GM18508 (cell line): ENCODE results near the gene PSMB7.

Source experiments
- ATAC-seq: cut with Tn5 transposase; IDR thresholded peaks from one replicate; pipeline ENCODE4 v1.9.1; 2021; ENCODE audit warnings: moderate number of reproducible peaks; ENCODE audit not compliant: insufficient read depth, unreplicated experiment

PSMB7 gene

GRCh38 chr9:124414612-124415011 is 630 bp downstream of the PSMB7 start:
- no peak for ATAC-seq

- ATAC-seq: no peak
Observed at GRCh38 chr9:124412228-124412575, 3.0 kb downstream of the PSMB7 start.

DNA sequence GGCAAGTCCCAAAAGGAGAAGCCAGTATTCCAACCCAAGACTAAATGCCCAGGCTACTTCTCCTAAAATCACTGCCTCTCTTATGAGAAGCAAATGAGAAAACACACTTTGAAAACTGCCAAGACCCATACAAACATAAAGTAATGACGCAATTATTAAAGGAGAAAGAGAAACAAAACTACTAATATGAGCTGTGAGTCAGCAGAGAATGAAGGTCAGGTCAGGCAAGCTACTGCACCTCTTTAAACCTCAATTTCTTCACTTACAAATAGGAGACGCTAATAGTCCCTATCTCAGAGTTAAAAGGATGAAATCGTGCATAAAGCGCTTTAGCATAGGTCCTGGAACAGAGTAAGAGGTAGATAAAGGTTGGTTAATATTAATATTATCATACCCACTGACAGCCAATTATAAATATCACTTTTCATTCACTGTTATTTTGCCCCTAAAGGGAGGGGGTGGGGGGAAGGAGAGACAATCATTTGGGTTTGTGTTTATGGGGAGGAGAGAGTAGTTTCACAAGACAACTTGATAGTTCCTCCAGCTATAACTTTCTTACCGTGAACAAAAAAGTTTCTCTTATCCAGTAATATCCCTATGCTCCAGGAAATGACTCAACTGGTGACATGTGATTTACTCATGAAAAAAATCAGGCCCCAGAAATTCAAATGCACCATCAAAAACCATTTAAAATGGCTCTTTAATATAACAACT is 3.6 kb downstream of the PSMB7 start:
- no peak for ATAC-seq

DNA sequence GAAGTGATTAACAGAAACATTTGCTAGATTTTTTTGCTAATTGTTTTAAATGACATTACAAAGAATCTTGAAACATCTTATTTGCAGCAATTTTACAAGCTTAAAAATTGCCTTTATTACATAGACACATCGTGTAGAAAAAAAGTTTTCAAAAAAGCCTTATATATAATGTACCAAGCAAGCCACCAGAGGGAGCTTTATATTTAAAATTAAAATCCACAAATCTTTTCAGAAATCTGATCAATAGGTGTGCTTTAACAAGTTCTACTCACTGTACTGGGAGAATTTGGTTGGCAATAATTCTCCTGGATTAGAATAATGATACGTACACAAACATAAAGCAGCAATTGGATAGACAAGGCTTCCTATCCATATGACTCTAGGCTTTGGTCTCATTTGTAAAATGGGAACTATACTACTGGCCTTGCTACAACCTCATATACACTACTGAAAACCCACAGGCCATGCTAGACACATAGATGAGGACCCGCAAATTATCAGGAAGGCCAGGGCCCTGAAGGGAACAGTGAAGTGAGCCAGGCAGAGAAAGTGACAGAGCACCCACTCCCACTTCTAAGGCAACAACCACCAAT is 4.8 kb downstream of the PSMB7 start:
- ATAC-seq: no peak

GRCh38 chr9:124409410-124409809 is 5.8 kb downstream of the PSMB7 start:
- ATAC-seq: no peak

GRCh38 chr9:124403246-124403645 is 12.0 kb downstream of the PSMB7 start:
- ATAC-seq: no peak

GRCh38 chr9:124399968-124400940 is 15.0 kb downstream of the PSMB7 start:
- no peak for ATAC-seq

DNA sequence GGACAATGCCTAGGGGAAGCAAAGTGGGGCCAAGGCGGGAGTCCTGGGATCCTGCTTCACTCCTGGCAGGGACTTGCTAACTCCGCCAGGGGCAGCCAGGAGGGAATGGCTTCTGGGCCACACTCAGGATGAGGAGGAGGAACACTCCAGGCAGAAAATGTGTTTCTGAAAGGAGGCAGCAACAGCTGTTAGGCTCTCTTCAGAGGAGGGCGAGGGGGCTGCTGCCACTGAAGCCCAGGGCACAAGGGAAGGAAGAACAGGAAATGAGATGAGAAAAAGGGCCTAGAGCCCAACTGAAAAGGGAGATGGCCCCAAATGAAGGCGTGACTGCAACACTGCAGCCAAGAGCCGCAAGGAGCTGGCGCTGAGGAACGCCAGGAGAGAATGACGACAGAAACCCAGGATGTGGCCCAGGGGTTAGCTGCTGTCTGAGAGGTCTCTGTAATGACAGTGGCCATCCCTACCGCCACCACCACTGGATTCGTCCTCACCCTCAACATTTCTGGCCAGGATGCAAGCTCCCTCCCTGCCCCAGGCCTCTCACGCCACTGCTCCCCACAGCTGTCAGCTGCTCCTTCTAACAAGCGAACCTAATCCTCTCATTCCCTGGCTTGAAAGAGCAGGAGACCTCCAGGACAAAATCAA is 15.8 kb downstream of the PSMB7 start:
- no peak for ATAC-seq

DNA sequence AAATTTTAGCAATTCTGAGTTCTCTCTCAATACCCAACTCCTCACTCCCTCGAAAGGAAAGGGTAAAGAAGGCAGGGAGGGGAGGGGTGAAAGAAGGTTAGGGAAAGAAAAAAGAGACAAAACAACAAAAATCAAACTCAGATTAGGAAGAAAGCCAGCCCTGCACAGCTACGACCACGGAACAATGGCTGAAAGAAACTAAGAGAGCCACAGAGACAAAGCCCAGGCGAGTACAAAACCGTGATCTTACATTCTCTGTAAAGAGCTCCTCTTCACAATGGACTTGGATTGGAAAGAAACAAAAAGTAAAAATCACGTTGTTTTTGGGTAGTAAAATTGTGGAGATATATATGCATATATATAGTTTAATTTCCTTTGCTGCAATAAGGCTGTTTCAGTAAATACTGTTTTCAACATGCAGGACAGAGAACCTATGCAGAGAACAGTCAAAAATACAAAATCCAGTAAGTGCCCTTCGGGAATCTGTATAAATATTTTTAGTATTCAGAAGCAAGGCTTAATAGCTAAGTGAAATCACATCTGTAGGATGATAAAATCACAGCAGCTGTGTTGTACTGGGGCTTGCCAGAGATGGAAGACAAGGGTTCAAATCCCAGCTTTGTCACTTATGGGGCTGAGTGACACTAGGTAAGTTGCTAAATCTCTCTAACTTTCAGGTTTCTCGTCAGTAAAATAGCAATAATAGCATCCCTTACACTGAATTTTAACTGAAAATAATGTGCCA is 16.9 kb downstream of the PSMB7 start:
- ATAC-seq: no peak

DNA sequence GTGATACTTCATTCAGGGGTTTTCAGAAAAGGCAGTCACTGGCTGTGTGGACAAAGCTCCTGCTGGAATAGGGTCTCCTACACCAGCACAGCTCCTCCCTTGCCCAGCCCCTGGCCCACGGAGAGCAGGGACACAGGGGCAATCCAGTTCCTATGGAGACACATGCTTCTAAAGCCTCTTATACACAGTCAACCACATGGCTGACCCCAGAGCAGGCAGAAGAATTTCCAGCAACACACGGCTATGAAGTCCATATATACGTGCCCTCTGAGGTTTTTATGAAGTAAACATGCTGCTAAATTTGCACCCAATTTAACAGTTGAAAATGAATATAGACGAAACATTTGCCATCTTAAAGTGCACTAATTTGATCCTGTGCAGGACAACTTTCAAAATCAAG is 19.4 kb downstream of the PSMB7 start:
- no peak for ATAC-seq

DNA sequence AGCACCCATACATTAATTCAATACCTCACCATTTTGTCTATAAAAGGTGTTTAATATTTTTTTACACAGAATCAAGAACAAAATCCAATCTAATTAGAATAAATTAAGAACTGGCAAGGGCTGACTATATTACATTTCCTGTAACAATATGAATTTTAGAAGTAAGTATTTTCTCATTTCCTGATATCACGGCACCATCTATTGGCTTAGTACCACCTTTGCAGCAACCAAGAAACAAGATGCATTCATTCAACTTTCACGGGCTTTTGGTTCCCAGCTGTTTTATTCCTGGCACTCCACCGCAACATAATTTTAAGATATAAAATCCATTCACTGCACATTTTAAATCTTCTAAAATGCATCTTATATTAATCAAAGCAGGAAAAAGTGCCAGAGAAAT is 20.6 kb downstream of the PSMB7 start:
- ATAC-seq: no peak

GRCh38 chr9:124394167-124394566 is 21.1 kb downstream of the PSMB7 start:
- no peak for ATAC-seq

DNA sequence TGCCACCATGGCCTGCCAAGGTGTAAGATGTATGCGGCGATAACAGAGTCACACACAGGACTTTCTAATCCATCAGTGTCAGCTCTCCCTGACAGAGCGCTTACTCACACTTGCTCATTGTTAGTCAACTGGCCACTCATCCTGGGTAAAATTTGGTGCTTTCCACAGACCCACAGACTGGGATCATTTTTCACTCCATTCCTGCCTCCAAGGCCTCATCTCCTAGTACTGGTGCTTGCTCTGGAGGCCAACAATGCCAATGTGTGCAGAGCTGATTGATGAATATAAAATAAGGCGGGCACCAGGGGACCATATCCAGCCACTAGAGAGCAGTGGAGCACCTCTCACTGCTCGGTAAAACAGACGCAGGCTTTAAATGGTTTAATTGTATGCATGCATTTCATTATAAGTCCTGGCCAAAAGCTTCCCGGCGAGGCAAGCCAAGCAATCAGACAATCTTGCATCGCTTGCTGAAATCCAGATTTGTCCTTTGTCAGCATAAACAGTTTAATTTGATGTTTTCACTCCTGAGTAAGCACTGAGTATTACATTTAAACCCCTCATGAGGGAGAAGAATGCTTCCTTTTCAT is 22.3 kb downstream of the PSMB7 start:
- no peak for ATAC-seq

DNA sequence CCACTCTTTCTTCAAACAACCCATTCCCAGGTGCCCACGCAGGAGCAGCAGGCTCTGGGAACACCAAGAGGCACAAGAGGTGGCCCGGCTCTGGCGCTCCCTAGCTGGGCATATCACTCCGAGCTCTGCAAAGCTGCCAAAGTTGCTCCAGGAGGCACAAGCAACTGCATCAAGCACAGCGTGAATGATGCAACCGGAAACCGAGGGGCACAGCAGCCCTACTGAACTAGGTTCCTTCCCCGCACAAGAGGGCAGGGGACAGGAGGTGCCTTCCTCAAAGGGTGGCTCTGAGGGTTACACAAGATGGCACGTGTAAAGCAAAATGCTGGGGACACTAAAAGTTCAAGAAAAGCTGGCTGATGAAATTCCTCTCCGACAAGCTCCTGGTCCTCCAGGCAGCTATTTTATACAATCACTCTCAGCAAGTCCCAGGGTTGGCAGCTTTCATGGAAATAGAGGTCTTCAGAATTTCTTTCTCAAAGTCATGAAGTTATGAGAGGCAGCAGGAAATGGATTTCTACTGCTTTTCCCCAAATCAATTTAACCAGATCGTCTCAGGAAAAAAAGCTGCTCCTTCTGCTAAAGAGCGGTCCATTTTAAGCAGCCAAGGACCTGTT is 22.9 kb downstream of the PSMB7 start:
- no peak for ATAC-seq

GRCh38 chr9:124390794-124391658 is 24.2 kb downstream of the PSMB7 start:
- ATAC-seq: no peak

- ATAC-seq: no peak
Observed at GRCh38 chr9:124389146-124389939, 25.9 kb downstream of the PSMB7 start.

DNA sequence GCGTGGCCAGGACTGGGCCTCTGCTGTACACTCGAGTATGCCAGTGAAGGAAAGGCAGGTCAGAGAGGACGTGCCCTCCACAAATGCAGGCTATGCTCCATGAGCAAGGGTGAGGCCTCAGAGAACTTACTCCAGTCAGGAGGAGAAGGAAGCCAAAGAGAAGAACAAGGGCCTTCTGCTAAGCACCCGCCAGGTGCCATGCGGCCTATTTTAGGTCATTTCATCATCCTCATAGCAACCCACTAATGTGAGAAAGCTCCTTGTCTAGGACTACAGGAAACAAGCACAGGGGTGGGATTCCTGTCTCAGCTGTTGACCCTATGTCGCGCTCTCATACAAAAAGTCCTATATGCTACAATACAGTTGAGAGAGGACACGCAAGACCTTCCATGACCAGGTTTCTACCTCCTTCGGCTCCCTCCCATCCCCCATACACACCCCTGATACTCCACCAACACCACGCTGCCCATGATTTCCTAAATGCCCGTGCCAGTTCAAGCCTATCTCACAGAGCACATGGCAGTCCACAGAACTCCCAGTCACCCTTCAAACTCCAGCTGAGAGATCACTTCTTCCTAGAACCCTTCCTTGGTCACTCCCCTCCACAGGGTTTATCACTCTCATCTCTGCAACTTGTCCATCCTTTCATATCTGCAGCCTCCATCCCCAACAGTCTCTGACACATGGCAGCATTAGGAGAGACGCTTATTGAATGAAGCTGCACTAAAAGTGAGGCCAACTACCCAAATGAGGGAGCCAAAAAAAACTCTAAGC is 26.8 kb downstream of the PSMB7 start:
- no peak for ATAC-seq
